ENCODE results near the gene PPIF. TPM values are rescaled to one million over a fixed set of nuclear protein-coding genes. Genes with fewer than 3 reads are reported as not detected.

The PPIF gene
- total and polyA plus RNA-seq, 4 donors = 22.2 to 84.3 (median 60.0) TPM

DNA sequence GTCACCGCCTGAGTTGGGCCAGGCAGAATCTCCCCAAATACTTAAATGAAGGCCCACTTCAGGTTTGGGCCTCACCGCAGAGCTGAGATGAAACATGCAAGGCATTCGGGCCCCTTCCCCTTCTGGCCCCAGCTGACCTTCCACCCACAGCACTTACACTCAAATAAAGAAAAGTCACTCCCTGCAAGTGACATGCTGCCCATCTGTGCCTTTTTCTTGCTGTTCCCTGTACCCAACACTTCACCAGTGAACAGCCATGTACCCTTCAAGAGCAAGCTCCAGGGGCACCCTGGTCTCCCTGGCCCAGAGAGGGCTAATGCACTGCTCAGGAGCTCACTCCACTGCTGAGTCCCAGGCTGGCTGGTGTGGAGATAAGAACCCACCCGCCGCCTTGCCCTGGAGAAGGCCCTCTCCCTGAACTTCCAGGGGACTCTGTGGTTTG lies 57.4 kb downstream of the PPIF start:
- no peaks in the 10 kb centered on the region for H3K27me3 ChIP-seq (ENCODE audit: control insufficient read depth in 4 of 4, insufficient read depth in 4 of 4, low read length in 3 of 4)
- peaks cover 17 to 40% (median 21%) of the 10 kb centered on the region in 4 donors for H3K4me1 ChIP-seq (ENCODE audit: control insufficient read depth in 4 of 4, insufficient read depth in 4 of 4, low read length in 3 of 4)
- H3K9me3 ChIP-seq (ENCODE audit: control insufficient read depth in 4 of 4, low read length in 3 of 4) = no peaks in the 10 kb centered on the region
- no peak overlapping the region for H3K4me3 ChIP-seq (ENCODE audit: low read depth in 1 of 3, low read length in 3 of 3)
- H3K36me3 ChIP-seq (ENCODE audit: control insufficient read depth in 4 of 4, insufficient read depth in 3 of 4, low read depth in 1 of 4, low read length in 3 of 4) = peaks cover 0 to 2% (median 0%) of the 10 kb centered on the region in 4 donors
- TF ChIP-seq NR2F2 (IDR thresholded peaks at IDR 0.05) = no peak
- TF ChIP-seq JUND (IDR thresholded peaks at IDR 0.05) = no peak
- TF ChIP-seq YY1 (IDR thresholded peaks at IDR 0.05) = no peak
- TF ChIP-seq ZBTB33 (IDR thresholded peaks at IDR 0.05) = no peak
- no peak for TF ChIP-seq HNF4A (conservative IDR thresholded peaks at IDR 0.05)
- TF ChIP-seq FOXA1 (IDR thresholded peaks at IDR 0.05) = no peak
- TF ChIP-seq RXRA (IDR thresholded peaks at IDR 0.05) = no peak
- no peak for TF ChIP-seq HNF4G (IDR thresholded peaks at IDR 0.05)
- TF ChIP-seq, protein P1, sequence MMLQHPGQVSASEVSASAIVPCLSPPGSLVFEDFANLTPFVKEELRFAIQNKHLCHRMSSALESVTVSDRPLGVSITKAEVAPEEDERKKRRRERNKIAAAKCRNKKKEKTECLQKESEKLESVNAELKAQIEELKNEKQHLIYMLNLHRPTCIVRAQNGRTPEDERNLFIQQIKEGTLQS (IDR thresholded peaks at IDR 0.05) = no peak
- no peak for TF ChIP-seq MAX (IDR thresholded peaks at IDR 0.05)
- no peak for TF ChIP-seq RAD21 (IDR thresholded peaks at IDR 0.05)
- no peak for TF ChIP-seq GABPA (IDR thresholded peaks at IDR 0.05 in 1 of 2, conservative IDR thresholded peaks at IDR 0.05 in 1 of 2)
- TF ChIP-seq FOXA2 (IDR thresholded peaks at IDR 0.05) = no peak
- TF ChIP-seq EGR1 (IDR thresholded peaks at IDR 0.05; ENCODE audit: low read depth in 2 of 2) = no peak
- no peak overlapping the region for H3K9ac ChIP-seq (ENCODE audit: low read depth in 1 of 2, low read length in 2 of 2)
- no peak for DNase-seq (ENCODE audit: low spot score)
- H3K27ac ChIP-seq (ENCODE audit: low read depth in 1 of 2, low read length in 2 of 2) = peak overlapping the region; percentile 73 to 78
- 66% methylated on average over 5 of the region's 5 CpGs for WGBS

Other genes starting within 250 kb of the PPIF start
- gene ZCCHC24, start 98.2 kb downstream of the PPIF start, total RNA-seq = 10 to 100 TPM in 1 of 2 donors, 1 to 10 TPM in 1; 7.8 to 23.9 TPM
- 10 to 100 TPM; 13.2 to 16.4 TPM for gene ZCCHC24, start 98.2 kb downstream of the PPIF start, polyA plus RNA-seq
- under 1 TPM; 0.05 to 0.08 TPM for gene EIF5AL1, start 165.1 kb downstream of the PPIF start, total RNA-seq
- 1 to 10 TPM in 1 of 2 donors, under 1 TPM in 1; 0.96 to 2.1 TPM for gene EIF5AL1, start 165.1 kb downstream of the PPIF start, polyA plus RNA-seq
- under 1 TPM in 1 of 2 donors, not detected in 1; 0.17 TPM for gene SFTPA2, start 212.9 kb downstream of the PPIF start, total RNA-seq
- gene SFTPA2, start 212.9 kb downstream of the PPIF start, polyA plus RNA-seq = not detected